Endometrial microvascular endothelial cells (primary cell): Measurements from ENCODE around the gene BAHD1. TPM values are rescaled to one million over a fixed set of nuclear protein-coding genes. Genes with fewer than 3 reads are reported as not detected.

Experiments used
- in situ Hi-C: cut with HindIII; loops from 2 replicates; pipeline ENCODE4 v1.10.0; 2017; ENCODE audit warnings: low sequenced_read_pairs, low pct_unique_long_range_greater_than_20kb; ENCODE audit errors: inconsistent ontology term
- total RNA-seq: library from RNA; depleted of rRNA; stranded (reverse); fragments of >200 nt; gene quantifications from one replicate; pipeline ENCODE4 v1.2.3, GENCODE V29; 2015; ENCODE audit errors: inconsistent ontology term

Gene BAHD1
- total RNA-seq, 1 donor from 2014 or later: 17.1 TPM

- in situ Hi-C loops: no loop called here
These were observed 43.2 kb downstream of the BAHD1 start for GRCh38 chr15:40483919-40484318.

GRCh38 chr15:40486066-40486770 lies 45.5 kb downstream of the BAHD1 start:
- in situ Hi-C loops: no loop called here

- in situ Hi-C loops: no loop called here
These were observed 47.3 kb downstream of the BAHD1 start for GRCh38 chr15:40487816-40488682.

GRCh38 chr15:40489274-40490175 lies 48.8 kb downstream of the BAHD1 start:
- in situ Hi-C loops: no loop called here

- in situ Hi-C loops: no loop called here
These were observed 52.5 kb downstream of the BAHD1 start for GRCh38 chr15:40493089-40493840.

GRCh38 chr15:40495516-40495915 lies 54.8 kb downstream of the BAHD1 start:
- in situ Hi-C loops: no loop called here

GRCh38 chr15:40498418-40498817 lies 57.7 kb downstream of the BAHD1 start:
- in situ Hi-C loops: no loop called here

GRCh38 chr15:40498891-40499290 lies 58.1 kb downstream of the BAHD1 start:
- in situ Hi-C loops: no loop called here

GRCh38 chr15:40499931-40500330 lies 59.2 kb downstream of the BAHD1 start:
- in situ Hi-C loops: no loop called here

GRCh38 chr15:40500568-40501330 lies 60.0 kb downstream of the BAHD1 start:
- in situ Hi-C loops: no loop called here

- in situ Hi-C loops: no loop called here
These were observed 60.7 kb downstream of the BAHD1 start for GRCh38 chr15:40501487-40501886.

GRCh38 chr15:40506964-40507571 lies 66.3 kb downstream of the BAHD1 start:
- in situ Hi-C loops: no loop called here

GRCh38 chr15:40508216-40508615 lies 67.5 kb downstream of the BAHD1 start:
- in situ Hi-C loops: no loop called here

- in situ Hi-C loops: no loop called here
These were observed 69.4 kb downstream of the BAHD1 start for GRCh38 chr15:40510201-40510600.

- in situ Hi-C loops: no loop called here
These were observed 70.3 kb downstream of the BAHD1 start for GRCh38 chr15:40511093-40511471.

- in situ Hi-C loops: no loop called here
These were observed 70.8 kb downstream of the BAHD1 start for GRCh38 chr15:40511472-40512133.

- in situ Hi-C loops: no loop called here
These were observed 71.7 kb downstream of the BAHD1 start for GRCh38 chr15:40512440-40512839.
